Naive thymus-derived CD4-positive, alpha-beta T cell (primary cell): ENCODE data around the gene PIM1. TPM values are rescaled to one million over a fixed set of nuclear protein-coding genes. Genes with fewer than 3 reads are reported as not detected.
A peak's percentile ranks its signal among the peaks of the same experiment; 100 is the strongest.

Experiments
- ATAC-seq: fragments of 150-1000 bp; cut with Tn5 transposase; 2 replicates; pipeline ENCODE4 v1.10.0; 2021; ENCODE audit warnings: mild to moderate bottlenecking, moderate library complexity
- CTCF ChIA-PET: fragments of 350-600 bp; sonication (Branson Sonifier 250); formaldehyde crosslinking; loops from one replicate; lab custom pipeline; 2021; ENCODE audit warnings: antibody characterized with exemption; lab: Charles Lee
- POLR2A ChIA-PET: fragments of 350-600 bp; sonication (Branson Sonifier 250); formaldehyde crosslinking; loops from one replicate; lab custom pipeline; 2021; ENCODE audit warnings: antibody characterized with exemption, inconsistent platforms; lab: Charles Lee
- DNase-seq, 9 donors: peaks; one replicate each; pipeline versions ENCODE4 v3.0.0 to v3.0.0-alpha.2; 2020 to 2022; ENCODE audit warnings: mixed read lengths in 1 of 9
- H3K27ac ChIP-seq: one replicate; pipeline ENCODE4 v1.7.0; 2013; ENCODE audit warnings: mild to moderate bottlenecking, low read depth, low read length, moderate library complexity
- H3K27me3 ChIP-seq, 2 donors: one replicate each; pipeline ENCODE4 v1.7.0; 2013; ENCODE audit warnings: low read length in 2 of 2, mild to moderate bottlenecking in 2 of 2, moderate library complexity in 2 of 2; ENCODE audit not compliant: control insufficient read depth in 2 of 2, insufficient read depth in 2 of 2
- H3K36me3 ChIP-seq, 3 experiments: 1 replicate in 2 of 3; 2 replicates in 1 of 3; pipeline ENCODE4 v1.7.0; 2013; ENCODE audit warnings: low read length in 3 of 3, mild to moderate bottlenecking in 3 of 3, moderate library complexity in 1 of 3; ENCODE audit not compliant: insufficient read depth in 3 of 3, control insufficient read depth in 2 of 3
- H3K4me1 ChIP-seq, 2 donors: one replicate each; pipeline ENCODE4 v1.7.0; 2013; ENCODE audit warnings: low read length in 2 of 2, mild to moderate bottlenecking in 2 of 2, moderate library complexity in 1 of 2; ENCODE audit not compliant: control insufficient read depth in 2 of 2, insufficient read depth in 2 of 2
- H3K4me3 ChIP-seq: 2 replicates; pipeline ENCODE4 v1.7.0; 2013; ENCODE audit warnings: mild to moderate bottlenecking, low read length
- H3K9me3 ChIP-seq, 3 experiments: 1 replicate in 2 of 3; 2 replicates in 1 of 3; pipeline ENCODE4 v1.7.0; 2013; ENCODE audit warnings: low read length in 3 of 3; ENCODE audit not compliant: control insufficient read depth in 2 of 3
- H3K27ac Mint-ChIP-seq, 9 donors: one replicate each; pipeline ENCODE4 v1.8.0; 2020 to 2022; ENCODE audit warnings: mixed read lengths in 9 of 9, mild to moderate bottlenecking in 8 of 9, moderate library complexity in 5 of 9, inconsistent platforms in 2 of 9
- H3K27me3 Mint-ChIP-seq, 5 donors: one replicate each; pipeline ENCODE4 v1.8.0; 2021 to 2022; ENCODE audit warnings: mixed read lengths in 5 of 5, mild to moderate bottlenecking in 1 of 5
- H3K36me3 Mint-ChIP-seq, 5 donors: one replicate each; pipeline ENCODE4 v1.8.0; 2020 to 2022; ENCODE audit warnings: mixed read lengths in 5 of 5, mild to moderate bottlenecking in 3 of 5, inconsistent platforms in 1 of 5
- H3K4me1 Mint-ChIP-seq, 7 donors: one replicate each; pipeline ENCODE4 v1.8.0; 2020 to 2022; ENCODE audit warnings: mixed read lengths in 7 of 7, mild to moderate bottlenecking in 3 of 7, inconsistent platforms in 1 of 7
- H3K4me3 Mint-ChIP-seq, 10 donors: one replicate each; pipeline ENCODE4 v1.8.0; 2020 to 2022; ENCODE audit warnings: mild to moderate bottlenecking in 10 of 10, mixed read lengths in 10 of 10, moderate library complexity in 6 of 10, inconsistent platforms in 2 of 10
- H3K9me3 Mint-ChIP-seq, 11 donors: one replicate each; pipeline ENCODE4 v1.8.0; 2020 to 2022; ENCODE audit warnings: mixed read lengths in 11 of 11, mild to moderate bottlenecking in 4 of 11, inconsistent platforms in 1 of 11, moderate library complexity in 1 of 11
- intact Hi-C, 2 donors: fragments of 100-400 bp; cut with micrococcal nuclease; formaldehyde crosslinking; loops; one replicate each; pipeline ENCODE4 v1.15.1; 2023
- polyA plus RNA-seq, 2 donors: library from polyadenylated mRNA; unstranded; fragments of 300-500 nt; fragmentation: Illumina TruSeq; gene quantifications; one replicate each; pipeline ENCODE4 v1.2.3, GENCODE V29; 2021
- total RNA-seq, 6 experiments: library from RNA in 5 of 6; stranded (reverse) in 5 of 6; gene quantifications; 1 replicate in 5 of 6; 2 replicates in 1 of 6; pipeline ENCODE4 v1.2.3 and lab custom pipeline; 2021 to 2026

PIM1 gene
- total and polyA plus RNA-seq, 7 experiments from 2014 or later, result 100 to 550 (median 244) TPM

DNA sequence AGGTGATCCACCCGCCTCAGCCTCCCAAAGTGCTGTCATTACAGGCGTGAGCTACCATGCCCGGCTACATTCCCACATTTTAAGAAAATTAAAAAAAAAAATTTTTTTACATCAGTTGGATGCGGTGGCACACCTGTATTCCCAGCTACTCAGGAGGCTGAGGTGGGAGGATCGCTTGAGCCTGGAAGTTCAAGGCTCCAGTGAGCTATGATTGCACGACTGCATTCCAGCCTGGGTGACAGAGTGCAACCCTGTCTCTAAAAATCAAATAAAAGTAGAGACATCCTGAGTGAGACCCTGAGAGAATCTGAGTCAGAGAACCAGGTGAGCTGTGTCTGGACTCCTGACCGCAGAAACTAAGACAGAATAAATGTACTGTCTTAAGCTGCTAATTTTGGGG lies 38.8 kb downstream of the PIM1 start:
- no peak for ATAC-seq
- POLR2A ChIA-PET, result interaction anchor here (1.2 to 4.8 kb wide), 11 partner anchors 8 to 223 kb away, joined by 3 to 74 read pairs (median 8); partner anchors contain the start of genes MTCH1 and PIM1
- no peaks in the 10 kb centered on the region for H3K27me3 ChIP-seq
- H3K27ac ChIP-seq, result peak overlapping the region; percentile 56
- DNase-seq, result no peak
- H3K36me3 Mint-ChIP-seq, result peaks cover 0 to 7% (median 0%) of the 10 kb centered on the region in 5 donors
- CTCF ChIA-PET, result interaction anchor here (0.9 to 21.5 kb wide), 20 partner anchors 9 to 592 kb away, joined by 3 to 639 read pairs (median 8); partner anchors contain the start of genes C6orf89, MTCH1 and PIM1
- intact Hi-C loops, result loop anchor here (1.0 to 2.0 kb wide), 7 partner anchors 18 to 442 kb away; no protein-coding TSS in a partner anchor
- peak overlapping the region; percentile 88 to 96 (median 93) for H3K27ac Mint-ChIP-seq
- H3K9me3 ChIP-seq, result no peaks in the 10 kb centered on the region
- H3K36me3 ChIP-seq, result no peaks in the 10 kb centered on the region
- no peak overlapping the region for H3K4me3 ChIP-seq
- H3K4me1 Mint-ChIP-seq, result peaks cover 30 to 63% (median 56%) of the 10 kb centered on the region in 7 donors
- no peaks in the 10 kb centered on the region for H3K27me3 Mint-ChIP-seq
- no peaks in the 10 kb centered on the region for H3K9me3 Mint-ChIP-seq
- peaks cover 30 to 31% of the 10 kb centered on the region in 2 donors for H3K4me1 ChIP-seq
- H3K4me3 Mint-ChIP-seq, result peak overlapping the region in 4 of 10 donors; percentile 12 to 68 (median 56)

DNA sequence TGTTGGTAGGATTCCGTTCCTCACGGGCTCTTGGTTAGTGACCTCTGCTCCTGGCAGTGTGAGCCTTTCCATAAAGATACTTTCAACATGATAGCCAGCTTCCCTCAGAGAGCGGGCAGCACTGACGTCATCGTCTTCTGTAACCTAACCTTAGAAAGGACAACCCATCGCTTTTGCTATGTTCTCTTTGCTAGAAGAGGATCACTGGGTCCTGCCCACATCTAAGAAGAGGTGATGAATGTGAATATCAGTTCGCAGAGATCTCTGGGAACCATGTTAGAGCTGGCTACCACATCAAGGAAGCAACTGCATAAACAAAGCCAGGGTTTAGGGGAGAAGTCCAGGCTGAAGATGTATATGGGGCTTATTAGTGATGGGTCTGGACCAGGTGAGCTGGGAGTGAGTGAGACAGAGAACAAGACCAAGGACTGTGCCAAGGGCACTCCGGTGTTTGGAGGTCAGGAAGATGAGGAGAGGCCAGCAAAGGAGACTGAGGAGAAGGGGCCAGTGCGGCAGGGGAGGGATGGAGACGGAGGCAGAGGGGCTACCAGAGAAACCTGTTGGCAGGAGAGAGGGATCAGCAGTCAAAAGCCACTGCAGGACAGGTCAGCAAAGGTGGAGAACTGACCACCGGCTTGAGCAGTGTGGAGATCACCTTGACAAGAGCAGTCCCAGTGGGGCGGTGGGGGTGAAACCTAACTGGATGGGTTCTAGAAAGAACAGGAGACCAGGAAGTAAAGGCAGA lies 39.7 kb downstream of the PIM1 start:
- ATAC-seq (peak; percentile 77), DNase-seq (peak in 8 of 9 donors; percentile 38 to 72 (median 60))
- POLR2A ChIA-PET, result interaction anchor here (1.0 to 4.8 kb wide), 15 partner anchors 9 to 335 kb away, joined by 3 to 74 read pairs (median 7); partner anchors contain the start of genes C6orf89, MTCH1, PIM1 and PPIL1
- Mint-ChIP-seq H3K27me3 (no peaks in the 10 kb centered on the region), H3K4me3 (peak overlapping the region; percentile 29 to 82 (median 66)), H3K4me1 (peaks cover 29 to 56% (median 49%) of the 10 kb centered on the region in 7 donors), H3K27ac (peak overlapping the region; percentile 88 to 96 (median 93)), H3K9me3 (no peaks in the 10 kb centered on the region), H3K36me3 (peaks cover 0 to 9% (median 0%) of the 10 kb centered on the region in 5 donors)
- Histone ChIP-seq H3K36me3 (no peaks in the 10 kb centered on the region), H3K27me3 (no peaks in the 10 kb centered on the region), H3K27ac (peak overlapping the region; percentile 56), H3K9me3 (no peaks in the 10 kb centered on the region), H3K4me3 (peak overlapping the region; percentile 7), H3K4me1 (peaks cover 30% of the 10 kb centered on the region in 2 donors)
- intact Hi-C loops, result loop anchor here (1.0 to 2.0 kb wide), 9 partner anchors 19 to 443 kb away; partner anchors contain the start of gene C6orf89 (in 2 of the 2)
- CTCF ChIA-PET, result interaction anchor here (0.6 to 21.5 kb wide), 30 partner anchors 8 to 1613 kb away, joined by 3 to 639 read pairs (median 6); partner anchors contain the start of genes C6orf89, MTCH1 and PIM1

DNA sequence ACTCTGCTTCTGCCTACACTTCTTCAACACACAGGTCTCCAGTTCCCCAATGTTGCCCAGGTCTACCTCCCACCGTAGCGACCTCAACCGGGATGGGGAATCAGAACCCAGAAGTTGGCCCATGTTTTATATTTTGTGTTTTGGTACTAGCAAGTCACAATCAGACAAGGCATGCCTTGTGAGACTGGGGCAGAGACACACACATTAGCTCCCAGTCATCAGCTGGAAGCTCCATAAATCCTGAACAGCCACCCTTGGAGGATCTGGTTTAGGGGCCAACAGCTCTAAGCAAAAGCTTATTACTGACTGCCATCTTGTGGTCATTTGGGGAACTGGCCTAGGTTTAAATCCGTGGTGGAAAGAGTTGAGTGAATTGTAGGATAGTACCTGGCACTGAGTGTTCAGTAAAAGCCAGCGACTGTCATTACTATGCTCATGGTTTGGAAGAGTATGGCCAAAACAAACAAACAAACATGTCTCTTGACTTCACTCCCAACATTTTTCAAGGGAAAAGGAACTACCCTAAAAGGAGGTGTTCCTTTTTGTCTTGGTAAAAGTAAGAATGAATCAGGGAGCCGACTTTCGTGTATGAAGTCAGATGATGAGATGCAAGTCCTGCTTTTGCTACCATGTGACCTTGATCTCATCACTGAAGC lies 40.5 kb downstream of the PIM1 start:
- peaks cover 28 to 51% (median 44%) of the 10 kb centered on the region in 7 donors for H3K4me1 Mint-ChIP-seq
- Histone ChIP-seq H3K4me3 (no peak overlapping the region), H3K9me3 (no peaks in the 10 kb centered on the region), H3K27me3 (no peaks in the 10 kb centered on the region), H3K27ac (peak overlapping the region; percentile 56), H3K4me1 (peaks cover 30% of the 10 kb centered on the region in 2 donors), H3K36me3 (no peaks in the 10 kb centered on the region)
- POLR2A ChIA-PET, result interaction anchor here (0.7 to 4.8 kb wide), 13 partner anchors 10 to 440 kb away, joined by 3 to 74 read pairs (median 7); partner anchors contain the start of genes C6orf89, MTCH1, PIM1 and PPIL1
- H3K27ac Mint-ChIP-seq, result peak overlapping the region; percentile 88 to 96 (median 93)
- ATAC-seq (peak; percentile 75), DNase-seq (peak; percentile 41 to 83 (median 77))
- CTCF ChIA-PET, result interaction anchor here (0.6 to 21.5 kb wide), 23 partner anchors 9 to 1614 kb away, joined by 3 to 639 read pairs (median 6); partner anchors contain the start of genes C6orf89 and PIM1
- H3K36me3 Mint-ChIP-seq, result peaks cover 0 to 9% (median 0%) of the 10 kb centered on the region in 5 donors
- no peaks in the 10 kb centered on the region for H3K9me3 Mint-ChIP-seq
- peak overlapping the region in 7 of 10 donors; percentile 5 to 82 (median 56) for H3K4me3 Mint-ChIP-seq
- no peaks in the 10 kb centered on the region for H3K27me3 Mint-ChIP-seq
- intact Hi-C loops, result loop anchor here (1.0 to 2.0 kb wide), 6 partner anchors 38 to 444 kb away; partner anchors contain the start of gene C6orf89 (in 2 of the 2)

DNA sequence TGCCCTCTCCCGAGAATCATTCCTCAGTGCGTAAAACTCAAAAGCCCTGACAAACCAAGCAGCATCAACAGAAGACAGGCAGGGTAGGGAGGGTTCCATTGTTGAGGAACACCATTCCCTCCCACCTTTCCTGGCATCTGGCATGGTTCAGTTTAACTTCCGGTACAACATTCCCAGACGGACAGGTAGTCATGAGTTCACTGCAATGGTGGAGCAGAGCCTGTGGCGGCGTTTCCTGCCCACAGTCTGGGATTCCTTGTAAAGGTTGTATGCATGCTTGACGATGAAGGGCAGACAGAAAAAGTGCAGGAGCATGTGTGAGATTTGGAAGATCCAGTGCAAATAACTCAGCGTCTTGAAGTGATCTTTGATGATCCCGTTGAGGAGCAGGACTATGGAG lies 42.3 kb downstream of the PIM1 start:
- DNase-seq, result no peak
- H3K9me3 Mint-ChIP-seq, result no peaks in the 10 kb centered on the region
- Histone ChIP-seq H3K36me3 (no peaks in the 10 kb centered on the region), H3K27me3 (no peaks in the 10 kb centered on the region), H3K4me1 (peaks cover 29 to 30% of the 10 kb centered on the region in 2 donors), H3K9me3 (no peaks in the 10 kb centered on the region), H3K4me3 (no peak overlapping the region), H3K27ac (no peak overlapping the region)
- no peak overlapping the region for H3K4me3 Mint-ChIP-seq
- peaks cover 22 to 41% (median 33%) of the 10 kb centered on the region in 7 donors for H3K4me1 Mint-ChIP-seq
- H3K27ac Mint-ChIP-seq, result peak overlapping the region in 1 of 9 donors; percentile 35
- intact Hi-C loops, result no loop called here
- ChIA-PET POLR2A (interaction anchor here (0.6 to 1.7 kb wide), 2 partner anchors 28 to 194 kb away, joined by 3 to 7 read pairs; no protein-coding TSS in a partner anchor), CTCF (interaction anchor here (1.1 to 21.5 kb wide), 5 partner anchors 26 to 327 kb away, joined by 3 to 639 read pairs (median 33); partner anchors contain the start of gene C6orf89)
- ATAC-seq, result no peak
- peaks cover 0 to 3% (median 0%) of the 10 kb centered on the region in 5 donors for H3K27me3 Mint-ChIP-seq
- peaks cover 0 to 9% (median 0%) of the 10 kb centered on the region in 5 donors for H3K36me3 Mint-ChIP-seq

DNA sequence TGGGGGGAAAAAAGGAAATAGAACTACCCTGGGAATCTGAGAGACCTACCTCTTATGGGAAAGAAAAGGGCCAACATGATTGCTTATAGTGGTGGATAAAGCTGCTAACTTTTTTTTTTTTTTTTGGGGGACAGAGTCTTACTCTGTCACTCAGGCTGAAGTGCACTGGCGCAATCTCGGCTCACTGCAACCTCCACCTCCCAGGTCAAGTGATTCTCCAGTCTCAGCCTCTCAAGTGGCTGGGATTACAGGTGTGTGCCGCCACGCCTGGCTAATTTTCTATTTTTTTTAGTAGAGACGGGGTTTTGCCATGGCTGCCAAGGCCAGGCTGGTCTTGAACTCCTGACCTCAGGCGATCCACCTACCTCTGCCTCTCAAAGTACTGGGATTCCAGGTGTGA lies 48.1 kb downstream of the PIM1 start:
- peaks cover 0 to 3% (median 0%) of the 10 kb centered on the region in 5 donors for H3K27me3 Mint-ChIP-seq
- no peak for ATAC-seq

GRCh38 chr6:37218511-37218910 lies 48.6 kb downstream of the PIM1 start:
- ChIA-PET CTCF (no interaction called here), POLR2A (no interaction called here)
- Histone ChIP-seq H3K9me3 (no peaks in the 10 kb centered on the region), H3K4me1 (peaks cover 4% of the 10 kb centered on the region in 2 donors), H3K36me3 (no peaks in the 10 kb centered on the region), H3K27ac (no peak overlapping the region), H3K4me3 (no peak overlapping the region), H3K27me3 (no peaks in the 10 kb centered on the region)
- peaks cover 0 to 2% (median 0%) of the 10 kb centered on the region in 11 donors for H3K9me3 Mint-ChIP-seq
- intact Hi-C loops, result no loop called here
- DNase-seq (no peak), ATAC-seq (no peak)
- no peak overlapping the region for H3K4me3 Mint-ChIP-seq
- H3K27ac Mint-ChIP-seq, result no peak overlapping the region
- peaks cover 0 to 9% (median 0%) of the 10 kb centered on the region in 5 donors for H3K36me3 Mint-ChIP-seq
- peaks cover 0 to 3% (median 0%) of the 10 kb centered on the region in 5 donors for H3K27me3 Mint-ChIP-seq
- H3K4me1 Mint-ChIP-seq, result peaks cover 12 to 34% (median 13%) of the 10 kb centered on the region in 7 donors

More for the DNA sequence above, 48.1 kb downstream of the PIM1 start:
- H3K9me3 ChIP-seq, result no peaks in the 10 kb centered on the region
- peaks cover 3 to 4% of the 10 kb centered on the region in 2 donors for H3K4me1 ChIP-seq
- POLR2A ChIA-PET, result interaction anchor here (0.6 kb wide), 1 partner anchor 18 kb away, joined by 5 read pairs; no protein-coding TSS in a partner anchor
- peaks cover 0 to 2% (median 0%) of the 10 kb centered on the region in 11 donors for H3K9me3 Mint-ChIP-seq
- H3K36me3 ChIP-seq, result no peaks in the 10 kb centered on the region
- H3K27ac Mint-ChIP-seq, result no peak overlapping the region
- intact Hi-C loops, result no loop called here
- no peak overlapping the region for H3K4me3 Mint-ChIP-seq
- H3K36me3 Mint-ChIP-seq, result peaks cover 0 to 9% (median 0%) of the 10 kb centered on the region in 5 donors
- H3K27ac ChIP-seq, result no peak overlapping the region
- H3K27me3 ChIP-seq, result no peaks in the 10 kb centered on the region
- DNase-seq, result no peak
- H3K4me1 Mint-ChIP-seq, result peaks cover 11 to 33% (median 12%) of the 10 kb centered on the region in 7 donors
- H3K4me3 ChIP-seq, result no peak overlapping the region
- CTCF ChIA-PET, result no interaction called here
